Endothelial cell of umbilical vein (primary cell): ENCODE measurements around the gene RNF126.

Experiments
- CTCF ChIP-seq, 2 donors: IDR thresholded peaks; 1 replicate in 1 of 2; 2 replicates in 1 of 2; pipeline ENCODE4 v1.5.1; 2011; ENCODE audit warnings: low read length in 2 of 2, mild to moderate bottlenecking in 2 of 2, moderate library complexity in 2 of 2, control low read depth in 1 of 2, inconsistent platforms in 1 of 2, low read depth in 1 of 2; ENCODE audit not compliant: insufficient read depth in 1 of 2; ENCODE audit errors: extremely low read depth in 1 of 2
- EZH2 ChIP-seq: IDR thresholded peaks from 2 replicates; pipeline ENCODE4 v1.6.1; 2012; ENCODE audit warnings: borderline replicate concordance, low read depth, mild to moderate bottlenecking, moderate library complexity, low read length, inconsistent platforms; ENCODE audit not compliant: severe bottlenecking
- POLR2AphosphoS5 ChIP-seq: IDR thresholded peaks from 2 replicates; pipeline ENCODE4 v1.6.1; 2012; ENCODE audit warnings: low read depth, mild to moderate bottlenecking, control low read depth, low read length, moderate library complexity; ENCODE audit not compliant: insufficient read depth

GRCh38 chr19:682678-683320 lies 19.8 kb upstream of the RNF126 start:
- TF ChIP-seq CTCF (IDR thresholded peaks at IDR 0.05; ENCODE audit: extremely low read depth in 1 of 2, insufficient read depth in 1 of 2, low read depth in 1 of 2, low read length in 2 of 2): no peak
- TF ChIP-seq EZH2: no peak
- no peak for TF ChIP-seq POLR2AphosphoS5
